ENCODE data around the gene KLRC2.
"Not testable (repeated sequence)": the region's sequence is repeated elsewhere in the genome, so short reads cannot be mapped to it uniquely, and the experiment has no call there.

- not testable (repeated sequence) for TF ChIP-seq POLR2A, CTCF (IDR thresholded peaks at IDR 0.05)
Observed at GRCh38 chr12:10435816-10436215, at the start of gene KLRC2.

Measured in Peyer's patch (tissue), 4 donors.